ENCODE results near the gene VPS8. TPM values are rescaled to one million over a fixed set of nuclear protein-coding genes. Genes with fewer than 3 reads are reported as not detected.

The VPS8 gene
- total RNA-seq, 1 experiment from 2014 or later, result 72.3 TPM

GRCh38 chr3:184918750-184919149 is 106.8 kb downstream of the VPS8 start:
- Histone ChIP-seq H3K27me3 (ENCODE audit: control insufficient read depth, insufficient read depth, low read length) (no peaks in the 10 kb centered on the region), H3K4me1 (ENCODE audit: control insufficient read depth, insufficient read depth, low read length) (no peaks in the 10 kb centered on the region), H3K4me3 (ENCODE audit: low read depth in 2 of 2, low read length in 2 of 2) (no peak overlapping the region), H3K36me3 (ENCODE audit: control insufficient read depth, insufficient read depth, low read length) (peaks cover 3% of the 10 kb centered on the region; the same call in 1 of the 2 replicates), H3K27ac (ENCODE audit: low read length) (no peak overlapping the region), H3K9me3 (ENCODE audit: control insufficient read depth, insufficient read depth, low read depth, low read length) (no peaks in the 10 kb centered on the region)
- ChIA-PET CTCF (no interaction called here), POLR2A (no interaction called here)
- no peak for TF ChIP-seq REST (IDR thresholded peaks at IDR 0.05; ENCODE audit: insufficient read depth in 1 of 2, low read depth in 2 of 2, low read length in 1 of 2)
- TF ChIP-seq TCF7L2 (IDR thresholded peaks at IDR 0.05; ENCODE audit: low read depth, low read length), result no peak
- TF ChIP-seq POLR2AphosphoS5 (IDR thresholded peaks at IDR 0.05; ENCODE audit: low read depth, low read length), result no peak
- TF ChIP-seq SIN3A (IDR thresholded peaks at IDR 0.05; ENCODE audit: borderline replicate concordance, insufficient read depth, low read depth, low read length), result no peak
- TF ChIP-seq, protein P1, sequence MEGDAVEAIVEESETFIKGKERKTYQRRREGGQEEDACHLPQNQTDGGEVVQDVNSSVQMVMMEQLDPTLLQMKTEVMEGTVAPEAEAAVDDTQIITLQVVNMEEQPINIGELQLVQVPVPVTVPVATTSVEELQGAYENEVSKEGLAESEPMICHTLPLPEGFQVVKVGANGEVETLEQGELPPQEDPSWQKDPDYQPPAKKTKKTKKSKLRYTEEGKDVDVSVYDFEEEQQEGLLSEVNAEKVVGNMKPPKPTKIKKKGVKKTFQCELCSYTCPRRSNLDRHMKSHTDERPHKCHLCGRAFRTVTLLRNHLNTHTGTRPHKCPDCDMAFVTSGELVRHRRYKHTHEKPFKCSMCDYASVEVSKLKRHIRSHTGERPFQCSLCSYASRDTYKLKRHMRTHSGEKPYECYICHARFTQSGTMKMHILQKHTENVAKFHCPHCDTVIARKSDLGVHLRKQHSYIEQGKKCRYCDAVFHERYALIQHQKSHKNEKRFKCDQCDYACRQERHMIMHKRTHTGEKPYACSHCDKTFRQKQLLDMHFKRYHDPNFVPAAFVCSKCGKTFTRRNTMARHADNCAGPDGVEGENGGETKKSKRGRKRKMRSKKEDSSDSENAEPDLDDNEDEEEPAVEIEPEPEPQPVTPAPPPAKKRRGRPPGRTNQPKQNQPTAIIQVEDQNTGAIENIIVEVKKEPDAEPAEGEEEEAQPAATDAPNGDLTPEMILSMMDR (IDR thresholded peaks at IDR 0.05), result no peak
- DNase-seq (ENCODE audit: low read depth, low spot score) (no peak), ATAC-seq (no peak)
- no TSS peak for BruUV-seq (replicated peaks)
- intact Hi-C loops (cut with micrococcal nuclease; ENCODE audit: unreplicated experiment), result no loop called here
- in situ Hi-C loops (cut with HindIII; ENCODE audit: low pct_unique_long_range_greater_than_20kb, low sequenced_read_pairs), result no loop called here

- DNase-seq (ENCODE audit: low read depth, low spot score) (no peak), ATAC-seq (no peak)
- in situ Hi-C loops (cut with HindIII; ENCODE audit: low pct_unique_long_range_greater_than_20kb, low sequenced_read_pairs) (no loop called here), intact Hi-C loops (cut with micrococcal nuclease; ENCODE audit: unreplicated experiment) (no loop called here)
- Histone ChIP-seq H3K27me3 (ENCODE audit: control insufficient read depth, insufficient read depth, low read length) (no peaks in the 10 kb centered on the region), H3K4me3 (ENCODE audit: low read depth in 2 of 2, low read length in 2 of 2) (no peak overlapping the region), H3K9me3 (ENCODE audit: control insufficient read depth, insufficient read depth, low read depth, low read length) (no peaks in the 10 kb centered on the region), H3K4me1 (ENCODE audit: control insufficient read depth, insufficient read depth, low read length) (no peaks in the 10 kb centered on the region), H3K36me3 (ENCODE audit: control insufficient read depth, insufficient read depth, low read length) (peaks cover 3% of the 10 kb centered on the region; the same call in 1 of the 2 replicates), H3K27ac (ENCODE audit: low read length) (no peak overlapping the region)
- no TSS peak for BruUV-seq (replicated peaks)
- ChIA-PET CTCF (no interaction called here), POLR2A (no interaction called here)
- no peak for TF ChIP-seq REST (IDR thresholded peaks at IDR 0.05; ENCODE audit: insufficient read depth in 1 of 2, low read depth in 2 of 2, low read length in 1 of 2)
- TF ChIP-seq, protein P1 (IDR thresholded peaks at IDR 0.05), result no peak
- no peak for TF ChIP-seq POLR2AphosphoS5 (IDR thresholded peaks at IDR 0.05; ENCODE audit: low read depth, low read length)
- TF ChIP-seq SIN3A (IDR thresholded peaks at IDR 0.05; ENCODE audit: borderline replicate concordance, insufficient read depth, low read depth, low read length), result no peak
- no peak for TF ChIP-seq TCF7L2 (IDR thresholded peaks at IDR 0.05; ENCODE audit: low read depth, low read length)
Measured at GRCh38 chr3:184919651-184920050, 107.7 kb downstream of the VPS8 start.

Data from Panc1 (cell line).